KOPT-K1 (cell line): ENCODE data around the gene COX7A1.
"Not testable (repeated sequence)": the region's sequence is repeated elsewhere in the genome, so short reads cannot be mapped to it uniquely, and the experiment has no call there.

Experiments used
- H3K27ac ChIP-seq: fragments of 200-600 bp; sonication (generic); 2 replicates; pipeline ENCODE4 v1.5.1; 2016; ENCODE audit warnings: antibody characterized with exemption, mild to moderate bottlenecking, low read depth, low read length; ENCODE audit not compliant: poor library complexity, severe bottlenecking
- H3K36me3 ChIP-seq: fragments of 200-600 bp; sonication (generic); 2 replicates; pipeline ENCODE4 v1.5.1; 2017; ENCODE audit warnings: antibody characterized with exemption, mild to moderate bottlenecking, low read length, moderate library complexity; ENCODE audit not compliant: insufficient read depth
- H3K9me3 ChIP-seq: fragments of 200-600 bp; sonication (generic); 2 replicates; pipeline ENCODE4 v1.5.1; 2017; ENCODE audit warnings: antibody characterized with exemption, low read length, mild to moderate bottlenecking; ENCODE audit not compliant: insufficient read depth, poor library complexity, severe bottlenecking

Gene COX7A1

GRCh38 chr19:36151144-36152018 lies 866 bp downstream of the COX7A1 start:
- H3K9me3 ChIP-seq: no peaks in the 10 kb centered on the region
- peaks cover 48% of the 10 kb centered on the region for H3K36me3 ChIP-seq
- no peak overlapping the region for H3K27ac ChIP-seq

GRCh38 chr19:36150586-36150985 lies 1.7 kb downstream of the COX7A1 start:
- Histone ChIP-seq H3K9me3 (no peaks in the 10 kb centered on the region), H3K27ac (no peak overlapping the region), H3K36me3 (peaks cover 56% of the 10 kb centered on the region)

GRCh38 chr19:36149673-36150406 lies 2.4 kb downstream of the COX7A1 start:
- Histone ChIP-seq H3K36me3 (peaks cover 63% of the 10 kb centered on the region), H3K9me3 (no peaks in the 10 kb centered on the region), H3K27ac (no peak overlapping the region)

GRCh38 chr19:36144624-36145023 lies 7.6 kb downstream of the COX7A1 start:
- Histone ChIP-seq H3K27ac (no peak overlapping the region), H3K9me3 (no peaks in the 10 kb centered on the region), H3K36me3 (peaks cover 70% of the 10 kb centered on the region)

- Histone ChIP-seq H3K36me3 (peaks cover 50% of the 10 kb centered on the region), H3K27ac (no peak overlapping the region)
These were observed 9.8 kb downstream of the COX7A1 start for GRCh38 chr19:36142496-36142895.

GRCh38 chr19:36142046-36142445 lies 10.2 kb downstream of the COX7A1 start:
- Histone ChIP-seq H3K36me3 (peaks cover 46% of the 10 kb centered on the region), H3K9me3 (no peaks in the 10 kb centered on the region), H3K27ac (no peak overlapping the region)

More at GRCh38 chr19:36142496-36142895, 9.8 kb downstream of the COX7A1 start:
- no peaks in the 10 kb centered on the region for H3K9me3 ChIP-seq

GRCh38 chr19:36141039-36141927 lies 11.0 kb downstream of the COX7A1 start:
- Histone ChIP-seq H3K27ac (peak overlapping the region; percentile 87), H3K9me3 (no peaks in the 10 kb centered on the region), H3K36me3 (peaks cover 38% of the 10 kb centered on the region)

- H3K36me3 ChIP-seq: peaks cover 30% of the 10 kb centered on the region
- no peaks in the 10 kb centered on the region for H3K9me3 ChIP-seq
- peak overlapping the region; percentile 87 for H3K27ac ChIP-seq
These were observed 11.8 kb downstream of the COX7A1 start for GRCh38 chr19:36140304-36141038.

GRCh38 chr19:36139473-36140303 lies 12.6 kb downstream of the COX7A1 start, which contains the start of gene CAPNS1:
Gene CAPNS1, plus strand, starts transcription at chr19:36140066. Its CDS starts 946 bp downstream, at chr19:36141012.
- H3K9me3 ChIP-seq: no peaks in the 10 kb centered on the region
- H3K36me3 ChIP-seq: peaks cover 22% of the 10 kb centered on the region
- H3K27ac ChIP-seq: peak within 1 kb of the TSS; percentile 87

- peaks cover 16% of the 10 kb centered on the region for H3K36me3 ChIP-seq
- H3K9me3 ChIP-seq: no peaks in the 10 kb centered on the region
- peak overlapping the region; percentile 87 for H3K27ac ChIP-seq
These were observed 13.2 kb downstream of the COX7A1 start for GRCh38 chr19:36139120-36139472.

- H3K27ac ChIP-seq: peak overlapping the region; percentile 35
- H3K9me3 ChIP-seq: no peaks in the 10 kb centered on the region
- peaks cover 5% of the 10 kb centered on the region for H3K36me3 ChIP-seq
These were observed 15.1 kb downstream of the COX7A1 start for GRCh38 chr19:36136964-36137686.

GRCh38 chr19:36134867-36135266 lies 17.4 kb downstream of the COX7A1 start:
- H3K27ac ChIP-seq, H3K9me3 ChIP-seq, H3K36me3 ChIP-seq: not testable (repeated sequence)

- not testable (repeated sequence) for H3K9me3 ChIP-seq, H3K27ac ChIP-seq, H3K36me3 ChIP-seq
These were observed 21.0 kb downstream of the COX7A1 start for GRCh38 chr19:36131221-36131620.
